Gastroesophageal sphincter (tissue), 3 donors: Measurements from ENCODE around the gene JAM3.

ENCODE experiments used
- EP300 ChIP-seq: sonication (generic); formaldehyde crosslinking; IDR thresholded peaks from one replicate; pipeline ENCODE4 v1.6.1; 2017; ENCODE audit warnings: antibody characterized with exemption, mild to moderate bottlenecking
- TF ChIP-seq, protein P1 (sequence below), 4 experiments: fragments of 200-600 bp in 2 of 4; fragments of 450-650 bp in 2 of 4; sonication (generic) in 1 of 4; IDR thresholded peaks; one replicate each; pipeline ENCODE4 v1.5.1; 2017 to 2019; ENCODE audit warnings: antibody characterized with exemption in 4 of 4, mild to moderate bottlenecking in 2 of 4, moderate library complexity in 2 of 4

DNA sequence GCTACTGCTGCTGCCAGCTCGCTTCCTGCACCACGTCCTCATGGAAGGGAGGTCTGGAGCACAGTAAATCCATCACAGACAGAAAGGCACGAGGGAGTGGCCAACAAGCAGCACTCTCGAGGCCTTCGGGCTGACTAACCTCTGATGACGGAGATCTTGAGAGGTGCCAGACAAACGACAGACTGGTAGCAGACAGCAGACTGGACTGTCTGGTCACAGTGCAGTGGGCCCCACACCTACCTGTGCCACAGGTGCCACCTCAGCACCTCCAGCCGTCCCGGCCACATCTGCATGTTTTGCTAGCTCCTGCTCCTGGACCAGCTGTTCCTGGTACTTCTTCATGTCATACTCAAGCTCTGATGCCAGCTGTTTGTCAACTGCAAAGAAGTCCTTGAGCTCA, 90.8 kb downstream of the JAM3 start:
- TF ChIP-seq, protein P1, sequence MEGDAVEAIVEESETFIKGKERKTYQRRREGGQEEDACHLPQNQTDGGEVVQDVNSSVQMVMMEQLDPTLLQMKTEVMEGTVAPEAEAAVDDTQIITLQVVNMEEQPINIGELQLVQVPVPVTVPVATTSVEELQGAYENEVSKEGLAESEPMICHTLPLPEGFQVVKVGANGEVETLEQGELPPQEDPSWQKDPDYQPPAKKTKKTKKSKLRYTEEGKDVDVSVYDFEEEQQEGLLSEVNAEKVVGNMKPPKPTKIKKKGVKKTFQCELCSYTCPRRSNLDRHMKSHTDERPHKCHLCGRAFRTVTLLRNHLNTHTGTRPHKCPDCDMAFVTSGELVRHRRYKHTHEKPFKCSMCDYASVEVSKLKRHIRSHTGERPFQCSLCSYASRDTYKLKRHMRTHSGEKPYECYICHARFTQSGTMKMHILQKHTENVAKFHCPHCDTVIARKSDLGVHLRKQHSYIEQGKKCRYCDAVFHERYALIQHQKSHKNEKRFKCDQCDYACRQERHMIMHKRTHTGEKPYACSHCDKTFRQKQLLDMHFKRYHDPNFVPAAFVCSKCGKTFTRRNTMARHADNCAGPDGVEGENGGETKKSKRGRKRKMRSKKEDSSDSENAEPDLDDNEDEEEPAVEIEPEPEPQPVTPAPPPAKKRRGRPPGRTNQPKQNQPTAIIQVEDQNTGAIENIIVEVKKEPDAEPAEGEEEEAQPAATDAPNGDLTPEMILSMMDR (IDR thresholded peaks at IDR 0.05): no peak
- no peak for TF ChIP-seq EP300
